Caco-2 (cell line): ENCODE results near the gene INHBB. TPM values are rescaled to one million over a fixed set of nuclear protein-coding genes. Genes with fewer than 3 reads are reported as not detected.
A peak's percentile ranks its signal among the peaks of the same experiment; 100 is the strongest.

ENCODE experiments used
- BruUV-seq: library from RNA; stranded (reverse); fragments of 400-500 nt; replicated peaks from 2 replicates; lab custom pipeline; 2021; lab: Mats Ljungman, UMichigan
- CTCF ChIA-PET: fragments of 300-600 bp; sonication (Branson Sonifier 250); formaldehyde crosslinking; loops from one replicate; lab custom pipeline; 2022; ENCODE audit warnings: antibody characterized with exemption; lab: Charles Lee
- POLR2A ChIA-PET: fragments of 300-600 bp; sonication (Branson Sonifier 250); formaldehyde crosslinking; loops from one replicate; lab custom pipeline; 2022; ENCODE audit warnings: antibody characterized with exemption; lab: Charles Lee
- DNase-seq, 2 experiments: peaks; one replicate each; pipeline versions ENCODE4 v3.0.0 to v3.0.0-alpha.2; 2020 to 2022
- H3K27me3 ChIP-seq: replicated peaks from 2 replicates; pipeline ENCODE4 v1.6.0; 2011; ENCODE audit warnings: low read length; ENCODE audit not compliant: control insufficient read depth, insufficient read depth
- H3K36me3 ChIP-seq: 2 replicates; pipeline ENCODE4 v1.5.1; 2011; ENCODE audit warnings: low read length; ENCODE audit not compliant: control insufficient read depth, insufficient read depth
- H3K4me1 ChIP-seq: fragments of 250-450 bp; sonication (Bioruptor Pico); 2 replicates; pipeline ENCODE4 v1.5.1; 2020; ENCODE audit warnings: mild to moderate bottlenecking
- H3K4me3 ChIP-seq: 2 replicates; pipeline ENCODE4 v1.5.1; 2011; ENCODE audit warnings: low read depth, mild to moderate bottlenecking, control low read depth, low read length
- H3K9me3 ChIP-seq: fragments of 250-450 bp; sonication (Bioruptor Pico); 2 replicates; pipeline ENCODE4 v1.5.1; 2020; ENCODE audit warnings: mild to moderate bottlenecking, moderate library complexity
- H3K27ac Mint-ChIP-seq: one replicate; pipeline ENCODE4 v1.8.0; 2022; ENCODE audit warnings: mixed read lengths; ENCODE audit not compliant: unreplicated experiment
- H3K27me3 Mint-ChIP-seq: one replicate; pipeline ENCODE4 v1.8.0; 2022; ENCODE audit warnings: mixed read lengths; ENCODE audit not compliant: insufficient read depth, unreplicated experiment
- H3K36me3 Mint-ChIP-seq: one replicate; pipeline ENCODE4 v1.8.0; 2022; ENCODE audit warnings: mild to moderate bottlenecking, mixed read lengths; ENCODE audit not compliant: insufficient read depth, unreplicated experiment
- H3K4me1 Mint-ChIP-seq: one replicate; pipeline ENCODE4 v1.8.0; 2022; ENCODE audit warnings: low read depth, mixed read lengths; ENCODE audit not compliant: unreplicated experiment
- H3K4me3 Mint-ChIP-seq: one replicate; pipeline ENCODE4 v1.8.0; 2022; ENCODE audit warnings: mild to moderate bottlenecking, moderate library complexity, mixed read lengths; ENCODE audit not compliant: unreplicated experiment
- H3K9me3 Mint-ChIP-seq: one replicate; pipeline ENCODE4 v1.8.0; 2022; ENCODE audit warnings: mixed read lengths; ENCODE audit not compliant: unreplicated experiment
- intact Hi-C: fragments of 100-400 bp; cut with micrococcal nuclease; formaldehyde crosslinking; loops from one replicate; pipeline ENCODE4 v1.10.0; 2022; ENCODE audit not compliant: unreplicated experiment
- total RNA-seq: library from RNA; stranded (reverse); gene quantifications from 2 replicates; pipeline ENCODE4 v1.2.3, GENCODE V29; 2022
- TF ChIP-seq, protein P1 (sequence below), 2 experiments: fragments of 200-600 bp in 1 of 2; IDR thresholded peaks; 1 replicate in 1 of 2; 2 replicates in 1 of 2; pipeline versions ENCODE4 v1.5.1 to v1.8.0; 2011 to 2022; ENCODE audit warnings: antibody characterized with exemption in 1 of 2, control low read depth in 1 of 2, inconsistent platforms in 1 of 2, low read depth in 1 of 2, low read length in 1 of 2, mild to moderate bottlenecking in 1 of 2, moderate library complexity in 1 of 2; ENCODE audit not compliant: insufficient read depth in 1 of 2, severe bottlenecking in 1 of 2, unreplicated experiment in 1 of 2

The INHBB gene
- total RNA-seq, 1 experiment from 2014 or later: 28.9 TPM

DNA sequence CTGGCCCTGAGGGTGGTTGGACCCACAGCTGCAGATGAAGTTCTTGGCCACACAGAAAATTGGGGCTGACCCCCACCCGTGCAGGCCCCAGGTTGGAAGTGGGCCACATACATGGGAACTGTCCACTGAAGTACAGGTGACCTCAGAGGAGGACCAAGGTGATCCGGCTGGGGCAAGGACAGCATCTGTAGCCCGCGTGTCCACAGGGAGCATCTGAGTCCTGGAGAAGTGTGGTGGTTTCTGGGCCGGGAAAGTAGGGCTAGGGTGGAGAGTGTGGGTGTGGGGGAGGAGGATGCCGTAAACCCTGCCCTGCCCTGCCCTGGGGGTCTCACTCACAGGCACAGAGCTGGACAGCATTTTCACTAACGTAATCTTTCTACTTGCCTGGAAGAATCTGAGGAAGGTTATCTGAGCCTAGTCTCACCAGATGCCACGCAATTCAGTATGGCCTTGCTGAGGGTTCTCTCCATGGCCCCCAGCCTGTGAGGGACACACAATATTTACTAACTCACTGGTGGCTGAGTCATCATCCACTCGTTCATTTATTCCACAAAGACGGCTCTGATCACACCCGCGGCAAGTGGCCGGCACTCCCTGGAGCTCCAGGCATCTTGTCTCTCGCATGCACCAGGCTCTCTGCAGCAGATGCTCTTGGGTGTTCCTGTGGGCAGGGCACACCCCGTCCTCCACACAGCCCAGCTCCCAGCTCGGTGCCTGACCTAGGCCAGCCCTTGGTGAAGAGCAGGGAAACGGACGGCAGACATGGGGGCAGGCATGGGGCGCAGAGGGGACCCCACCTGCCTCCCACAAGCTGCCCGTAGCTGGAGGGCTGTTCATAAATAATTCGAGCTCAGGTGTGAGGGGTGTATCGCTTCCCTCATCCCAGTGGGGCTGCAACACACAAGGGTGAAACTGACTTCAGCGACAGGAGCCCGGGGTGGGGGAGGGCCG, 51.2 kb downstream of the INHBB start:
- ChIA-PET POLR2A (no interaction called here), CTCF (interaction anchor here (0.6 to 1.4 kb wide), 2 partner anchors 69 to 868 kb away, joined by 4 to 7 read pairs; no protein-coding TSS in a partner anchor)
- TF ChIP-seq, protein P1, sequence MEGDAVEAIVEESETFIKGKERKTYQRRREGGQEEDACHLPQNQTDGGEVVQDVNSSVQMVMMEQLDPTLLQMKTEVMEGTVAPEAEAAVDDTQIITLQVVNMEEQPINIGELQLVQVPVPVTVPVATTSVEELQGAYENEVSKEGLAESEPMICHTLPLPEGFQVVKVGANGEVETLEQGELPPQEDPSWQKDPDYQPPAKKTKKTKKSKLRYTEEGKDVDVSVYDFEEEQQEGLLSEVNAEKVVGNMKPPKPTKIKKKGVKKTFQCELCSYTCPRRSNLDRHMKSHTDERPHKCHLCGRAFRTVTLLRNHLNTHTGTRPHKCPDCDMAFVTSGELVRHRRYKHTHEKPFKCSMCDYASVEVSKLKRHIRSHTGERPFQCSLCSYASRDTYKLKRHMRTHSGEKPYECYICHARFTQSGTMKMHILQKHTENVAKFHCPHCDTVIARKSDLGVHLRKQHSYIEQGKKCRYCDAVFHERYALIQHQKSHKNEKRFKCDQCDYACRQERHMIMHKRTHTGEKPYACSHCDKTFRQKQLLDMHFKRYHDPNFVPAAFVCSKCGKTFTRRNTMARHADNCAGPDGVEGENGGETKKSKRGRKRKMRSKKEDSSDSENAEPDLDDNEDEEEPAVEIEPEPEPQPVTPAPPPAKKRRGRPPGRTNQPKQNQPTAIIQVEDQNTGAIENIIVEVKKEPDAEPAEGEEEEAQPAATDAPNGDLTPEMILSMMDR (IDR thresholded peaks at IDR 0.05; ENCODE audit: insufficient read depth in 1 of 2, low read depth in 1 of 2, low read length in 1 of 2, severe bottlenecking in 1 of 2, unreplicated experiment in 1 of 2): no peak
- H3K27me3 ChIP-seq: no peaks in the 10 kb centered on the region
- Mint-ChIP-seq H3K4me1 (peaks cover 41% of the 10 kb centered on the region), H3K27me3 (no peaks in the 10 kb centered on the region), H3K9me3 (peaks cover 3% of the 10 kb centered on the region), H3K36me3 (peaks cover 9% of the 10 kb centered on the region), H3K27ac (peak overlapping the region; percentile 96), H3K4me3 (no peak overlapping the region)
- H3K36me3 ChIP-seq: no peaks in the 10 kb centered on the region
- intact Hi-C loops: no loop called here
- no peak overlapping the region for H3K4me3 ChIP-seq
- H3K4me1 ChIP-seq: peaks cover 67% of the 10 kb centered on the region
- DNase-seq: no peak
- no peaks in the 10 kb centered on the region; the same call in 1 of the 2 replicates for H3K9me3 ChIP-seq
- BruUV-seq: no TSS peak

DNA sequence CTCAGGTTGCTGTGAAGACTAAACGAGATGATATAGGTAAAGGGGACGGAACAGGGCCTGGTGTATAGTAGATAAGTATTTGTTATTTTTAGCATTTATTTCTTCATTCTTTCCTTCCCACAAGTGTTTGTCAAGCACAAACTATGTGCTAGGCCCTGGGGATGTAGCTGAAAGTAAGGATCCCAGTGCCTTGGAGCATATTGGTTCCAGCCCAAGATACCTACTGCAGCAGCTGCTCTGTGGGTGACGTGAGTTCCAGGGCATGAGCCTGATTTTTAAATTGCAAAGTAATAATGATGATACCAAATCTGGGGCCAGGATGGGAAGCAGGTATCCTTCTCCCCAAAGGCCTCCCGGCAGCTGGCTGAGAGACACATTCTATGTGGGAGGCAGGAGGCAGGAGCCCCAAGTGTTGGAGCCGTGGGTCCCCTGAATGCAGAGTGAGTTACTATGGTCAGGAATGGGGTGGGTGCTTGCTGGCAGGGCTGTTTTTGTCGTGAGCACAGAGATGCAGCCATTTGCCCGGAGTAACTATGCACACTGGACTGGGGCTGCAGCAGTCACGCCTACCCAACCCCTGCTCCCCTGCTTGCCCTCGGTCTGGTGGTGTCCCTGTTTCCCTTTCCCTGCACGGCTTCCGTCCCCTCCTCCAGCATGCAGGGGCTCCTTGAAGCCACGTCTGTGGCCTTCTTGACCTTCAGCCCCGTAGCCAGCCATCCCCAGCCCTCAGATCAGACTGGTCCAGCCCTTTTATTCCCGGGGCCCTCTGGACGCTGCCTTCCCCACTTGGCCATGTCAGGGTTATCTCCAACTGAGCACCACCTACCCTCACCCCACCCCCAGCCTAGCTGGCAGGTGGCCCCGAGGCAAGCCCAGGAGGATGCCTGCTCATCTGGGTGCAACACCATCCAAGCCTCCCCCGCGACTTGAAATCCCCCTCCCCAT, 52.4 kb downstream of the INHBB start:
- Mint-ChIP-seq H3K4me3 (peak overlapping the region; percentile 7), H3K27ac (peak overlapping the region; percentile 96), H3K9me3 (peaks cover 10% of the 10 kb centered on the region), H3K27me3 (no peaks in the 10 kb centered on the region), H3K36me3 (peaks cover 13% of the 10 kb centered on the region), H3K4me1 (peaks cover 49% of the 10 kb centered on the region)
- H3K36me3 ChIP-seq: no peaks in the 10 kb centered on the region
- no peaks in the 10 kb centered on the region for H3K27me3 ChIP-seq
- intact Hi-C loops: no loop called here
- ChIA-PET POLR2A (interaction anchor here (1.4 kb wide), 1 partner anchor 39 kb away, joined by 3 read pairs; no protein-coding TSS in a partner anchor), CTCF (interaction anchor here (1.4 to 1.9 kb wide), 2 partner anchors 55 to 67 kb away, joined by 4 to 6 read pairs; no protein-coding TSS in a partner anchor)
- H3K9me3 ChIP-seq: no peaks in the 10 kb centered on the region
- TF ChIP-seq, protein P1 (IDR thresholded peaks at IDR 0.05; ENCODE audit: insufficient read depth in 1 of 2, low read depth in 1 of 2, low read length in 1 of 2, severe bottlenecking in 1 of 2, unreplicated experiment in 1 of 2): no peak
- peaks cover 79% of the 10 kb centered on the region for H3K4me1 ChIP-seq
- peak; percentile 77 to 85 for DNase-seq
- no peak overlapping the region for H3K4me3 ChIP-seq
- BruUV-seq: TSS peak; percentile 87
